NCI-H1092 treated with DMSO at 0.1 percent for 48 hours (cell line): ENCODE measurements around the gene RUSF1.
A peak's percentile ranks its signal among the peaks of the same experiment; 100 is the strongest.
"Not testable (repeated sequence)": the region's sequence is repeated elsewhere in the genome, so short reads cannot be mapped to it uniquely, and the experiment has no call there.

Source experiments
- DNase-seq: peaks from one replicate; lab custom pipeline; 2025; lab: John Stamatoyannopoulos, UW

The RUSF1 gene

GRCh38 chr16:31487071-31487719, 21.0 kb downstream of the RUSF1 start:
- DNase-seq = no peak

DNA sequence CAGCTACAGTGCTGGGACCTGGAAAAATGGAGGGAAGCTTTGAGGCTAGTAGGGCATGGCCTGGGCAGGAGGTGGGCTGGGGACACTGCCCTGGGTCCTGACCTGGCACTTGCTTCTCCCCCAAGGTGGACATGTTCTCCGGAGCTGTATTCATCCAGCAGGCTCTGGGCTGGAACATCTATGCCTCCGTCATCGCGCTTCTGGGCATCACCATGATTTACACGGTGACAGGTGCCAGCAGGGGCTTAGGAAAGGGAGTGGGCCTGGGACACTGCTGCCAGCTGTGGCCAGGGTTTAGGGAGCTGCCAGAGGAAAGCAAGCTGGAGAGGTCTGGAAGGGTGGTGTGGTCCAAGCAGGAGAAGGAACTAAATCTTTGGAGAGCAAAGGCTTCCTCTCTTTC, 22.1 kb downstream of the RUSF1 start:
- no peak for DNase-seq

DNA sequence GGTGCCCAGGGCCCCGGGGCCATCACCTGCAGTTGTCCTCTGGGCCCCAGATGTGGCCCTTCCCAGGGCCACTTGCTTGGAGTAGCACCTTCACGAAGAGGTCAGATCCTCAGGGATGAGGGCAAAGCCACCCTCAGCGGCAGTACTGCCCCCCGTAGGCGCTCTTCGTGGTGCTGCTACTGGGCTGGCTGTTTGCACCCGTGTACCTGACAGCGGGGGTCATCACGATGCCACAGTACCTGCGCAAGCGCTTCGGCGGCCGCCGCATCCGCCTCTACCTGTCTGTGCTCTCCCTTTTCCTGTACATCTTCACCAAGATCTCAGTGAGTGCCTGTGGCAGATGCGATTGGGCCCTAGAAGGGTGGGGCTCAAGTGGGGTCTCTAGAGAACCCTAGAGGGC, 22.6 kb downstream of the RUSF1 start:
- DNase-seq = no peak

- no peak for DNase-seq
These were observed 23.6 kb downstream of the RUSF1 start for GRCh38 chr16:31484491-31485171.

GRCh38 chr16:31484048-31484447, 24.1 kb downstream of the RUSF1 start:
- not testable (repeated sequence) for DNase-seq

DNA sequence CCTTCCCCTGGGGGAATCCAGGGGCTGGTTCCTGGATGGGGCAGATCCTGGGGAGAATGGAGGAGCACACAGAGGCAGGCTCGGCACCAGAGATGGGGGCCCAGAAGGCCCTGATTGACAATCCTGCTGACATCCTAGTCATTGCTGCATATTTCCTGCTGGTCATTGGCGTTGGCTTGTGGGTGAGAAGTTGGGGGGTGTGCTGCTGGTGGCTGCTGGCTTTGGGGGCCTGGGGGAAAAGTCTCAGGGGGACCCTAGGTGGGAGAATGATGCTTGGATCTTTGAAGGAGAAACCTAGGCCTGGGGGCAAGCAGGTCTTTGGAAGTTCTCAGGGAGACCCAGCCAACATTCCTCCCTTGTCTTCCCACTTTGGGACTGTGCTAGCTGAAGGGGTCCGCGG, 25.1 kb downstream of the RUSF1 start, which contains the start of gene SLC5A2:
SLC5A2 (plus strand) TSS at position 43 of the 400 bp plus-strand sequence; CDS start at position 57, 14 bp downstream.
- no peak for DNase-seq

- DNase-seq = no peak
These were observed 27.2 kb downstream of the RUSF1 start for GRCh38 chr16:31480851-31481536.

- no peak for DNase-seq
These were observed 28.4 kb downstream of the RUSF1 start for GRCh38 chr16:31479751-31480150.

- no peak for DNase-seq
These were observed 29.2 kb downstream of the RUSF1 start for GRCh38 chr16:31478956-31479355.

DNA sequence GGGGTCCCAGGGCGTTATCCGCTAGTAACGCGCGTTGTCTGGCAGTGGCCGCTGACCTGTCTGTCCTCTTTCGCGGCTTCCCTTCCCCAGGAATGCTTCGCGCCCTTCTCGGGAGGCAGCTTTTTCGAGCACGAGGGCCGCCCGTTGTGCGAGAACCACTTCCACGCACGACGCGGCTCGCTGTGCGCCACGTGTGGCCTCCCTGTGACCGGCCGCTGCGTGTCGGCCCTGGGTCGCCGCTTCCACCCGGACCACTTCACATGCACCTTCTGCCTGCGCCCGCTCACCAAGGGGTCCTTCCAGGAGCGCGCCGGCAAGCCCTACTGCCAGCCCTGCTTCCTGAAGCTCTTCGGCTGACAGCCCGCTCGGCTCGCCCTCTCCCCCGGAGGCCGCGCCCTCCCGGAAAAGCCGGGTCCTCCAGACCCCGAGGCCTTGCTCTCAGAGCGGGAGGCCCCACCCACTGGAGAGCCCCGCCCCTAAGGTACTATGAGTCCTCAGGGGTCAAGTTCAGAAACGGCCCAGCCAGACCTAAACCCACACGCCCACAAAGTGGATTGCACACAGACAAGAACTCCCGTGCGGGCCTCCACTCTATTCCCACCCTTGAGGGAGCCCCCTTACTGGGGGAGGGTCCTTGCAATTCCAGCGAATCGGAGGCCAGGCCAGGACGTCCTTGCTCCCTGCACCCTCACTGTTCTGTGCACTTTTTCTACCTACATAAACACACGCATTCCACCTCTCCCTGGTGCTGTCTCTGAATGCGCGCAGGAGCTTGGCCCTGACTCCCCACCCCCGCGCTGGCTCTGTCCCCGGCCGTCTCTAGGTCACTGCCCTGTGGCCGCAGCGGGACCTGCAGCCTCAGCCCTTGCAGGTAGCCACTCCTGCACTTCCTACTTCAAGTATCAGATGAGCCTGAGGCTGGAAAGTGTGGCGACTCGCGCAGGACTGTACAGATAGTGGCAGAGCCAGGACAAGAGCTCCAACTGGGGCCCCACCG, 30.7 kb downstream of the RUSF1 start:
- no peak for DNase-seq

DNA sequence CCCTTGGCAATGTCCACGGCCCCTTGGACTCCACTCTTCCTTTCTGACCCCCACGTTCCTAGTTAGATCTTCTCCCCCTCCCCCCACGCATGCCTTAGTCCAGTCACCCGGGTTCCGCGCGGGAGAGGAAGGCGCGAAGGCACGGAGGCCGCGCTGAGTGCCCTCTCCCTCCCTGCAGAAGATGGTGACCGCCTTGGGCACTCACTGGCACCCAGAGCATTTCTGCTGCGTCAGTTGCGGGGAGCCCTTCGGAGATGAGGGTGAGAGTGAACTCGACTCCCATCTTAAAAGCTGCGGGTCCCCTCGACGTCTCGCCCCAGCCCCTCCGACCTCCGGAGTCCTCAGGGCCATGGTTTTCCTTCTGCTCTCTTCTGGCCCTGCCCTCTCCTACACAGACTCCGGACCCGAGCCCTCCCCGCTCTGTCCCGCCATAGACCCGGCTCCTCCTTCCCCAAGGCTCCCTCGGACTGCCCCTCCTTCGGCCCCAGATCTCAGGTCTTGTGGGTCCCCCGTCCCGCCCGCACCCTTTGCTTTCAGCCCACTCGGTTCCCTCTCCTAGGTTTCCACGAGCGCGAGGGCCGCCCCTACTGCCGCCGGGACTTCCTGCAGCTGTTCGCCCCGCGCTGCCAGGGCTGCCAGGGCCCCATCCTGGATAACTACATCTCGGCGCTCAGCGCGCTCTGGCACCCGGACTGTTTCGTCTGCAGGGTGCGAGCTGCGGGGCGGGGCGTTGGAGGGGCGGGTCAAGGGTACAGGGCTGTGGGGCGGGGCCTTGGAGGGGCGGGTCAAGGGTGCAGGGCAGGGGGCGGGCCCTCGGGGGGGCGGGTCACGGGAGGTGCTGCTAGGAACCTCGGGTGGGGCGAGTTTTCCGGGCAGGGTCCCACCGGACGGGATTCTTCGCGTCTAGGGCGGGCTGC, 31.6 kb downstream of the RUSF1 start:
- DNase-seq = no peak

GRCh38 chr16:31475946-31476302, 32.3 kb downstream of the RUSF1 start:
- no peak for DNase-seq

GRCh38 chr16:31474773-31475738, 33.1 kb downstream of the RUSF1 start:
- DNase-seq = no peak

DNA sequence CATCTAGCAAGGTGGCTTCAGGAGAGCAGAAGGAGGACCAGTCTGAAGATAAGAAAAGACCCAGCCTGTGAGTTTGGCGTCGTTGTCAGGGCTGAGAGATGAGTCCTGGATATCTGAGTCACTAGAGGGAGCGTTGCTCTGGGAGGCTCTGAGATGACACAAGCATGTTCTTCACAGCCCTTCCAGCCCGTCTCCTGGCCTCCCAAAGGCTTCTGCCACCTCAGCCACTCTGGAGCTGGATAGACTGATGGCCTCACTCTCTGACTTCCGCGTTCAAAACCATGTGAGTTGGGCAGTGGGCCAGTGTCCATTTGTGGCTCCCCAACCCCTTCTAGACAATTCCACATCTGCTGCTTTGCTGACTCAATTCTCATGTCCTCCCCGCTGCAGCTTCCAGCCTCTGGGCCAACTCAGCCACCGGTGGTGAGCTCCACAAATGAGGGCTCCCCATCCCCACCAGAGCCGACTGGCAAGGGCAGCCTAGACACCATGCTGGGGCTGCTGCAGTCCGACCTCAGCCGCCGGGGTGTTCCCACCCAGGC, 33.9 kb downstream of the RUSF1 start:
- DNase-seq = no peak

DNA sequence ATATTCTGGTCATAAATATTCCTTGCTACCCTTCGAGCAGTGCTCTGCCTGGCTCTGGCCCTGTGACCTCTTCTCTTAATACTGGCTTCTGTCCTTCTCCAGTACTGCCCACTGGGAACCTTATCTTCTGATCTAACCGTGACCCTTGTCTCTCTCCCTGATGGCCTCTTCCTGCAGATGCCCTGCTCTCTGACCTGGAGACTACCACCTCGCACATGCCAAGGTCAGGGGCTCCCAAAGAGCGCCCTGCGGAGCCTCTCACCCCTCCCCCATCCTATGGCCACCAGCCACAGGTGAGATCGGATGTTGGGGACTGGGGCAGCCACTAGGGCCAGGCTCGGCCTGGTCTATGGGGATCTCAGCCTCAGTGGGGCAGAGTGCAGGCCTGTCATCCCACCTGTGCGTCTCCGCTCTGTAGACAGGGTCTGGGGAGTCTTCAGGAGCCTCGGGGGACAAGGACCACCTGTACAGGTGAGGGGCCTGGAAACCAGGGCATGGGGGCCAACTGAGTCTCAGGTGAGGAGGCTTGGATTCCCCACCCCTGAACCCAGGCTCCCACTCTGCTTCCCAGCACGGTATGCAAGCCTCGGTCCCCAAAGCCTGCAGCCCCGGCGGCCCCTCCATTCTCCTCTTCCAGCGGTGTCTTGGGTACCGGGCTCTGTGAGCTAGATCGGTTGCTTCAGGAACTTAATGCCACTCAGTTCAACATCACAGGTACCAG, 34.8 kb downstream of the RUSF1 start:
- DNase-seq = no peak

DNA sequence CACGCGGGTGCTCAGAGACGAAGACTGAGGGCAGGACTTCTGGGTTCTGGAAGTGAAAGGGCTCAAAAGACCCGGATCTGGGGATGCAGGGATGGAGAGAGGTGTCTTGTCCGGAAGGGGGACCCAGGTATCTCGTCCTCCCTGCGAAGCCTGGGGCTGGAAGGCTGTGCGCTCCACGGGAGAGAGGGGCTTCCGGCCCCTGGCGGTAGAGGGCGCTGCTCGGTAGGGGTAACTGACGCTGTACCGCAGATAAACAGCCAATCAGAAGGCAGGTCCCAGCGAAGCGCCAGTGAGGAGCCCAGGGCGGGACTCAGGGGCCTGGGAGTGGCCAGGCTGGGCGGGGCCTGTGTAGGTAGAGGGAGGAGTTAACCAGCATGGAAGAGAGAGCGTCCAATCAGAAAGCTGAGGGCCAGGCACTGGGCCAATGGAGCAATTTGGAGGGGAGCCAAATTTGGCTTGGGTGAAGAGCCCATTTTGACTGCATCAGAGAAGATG, 35.4 kb downstream of the RUSF1 start:
- DNase-seq = peak; percentile 73

DNA sequence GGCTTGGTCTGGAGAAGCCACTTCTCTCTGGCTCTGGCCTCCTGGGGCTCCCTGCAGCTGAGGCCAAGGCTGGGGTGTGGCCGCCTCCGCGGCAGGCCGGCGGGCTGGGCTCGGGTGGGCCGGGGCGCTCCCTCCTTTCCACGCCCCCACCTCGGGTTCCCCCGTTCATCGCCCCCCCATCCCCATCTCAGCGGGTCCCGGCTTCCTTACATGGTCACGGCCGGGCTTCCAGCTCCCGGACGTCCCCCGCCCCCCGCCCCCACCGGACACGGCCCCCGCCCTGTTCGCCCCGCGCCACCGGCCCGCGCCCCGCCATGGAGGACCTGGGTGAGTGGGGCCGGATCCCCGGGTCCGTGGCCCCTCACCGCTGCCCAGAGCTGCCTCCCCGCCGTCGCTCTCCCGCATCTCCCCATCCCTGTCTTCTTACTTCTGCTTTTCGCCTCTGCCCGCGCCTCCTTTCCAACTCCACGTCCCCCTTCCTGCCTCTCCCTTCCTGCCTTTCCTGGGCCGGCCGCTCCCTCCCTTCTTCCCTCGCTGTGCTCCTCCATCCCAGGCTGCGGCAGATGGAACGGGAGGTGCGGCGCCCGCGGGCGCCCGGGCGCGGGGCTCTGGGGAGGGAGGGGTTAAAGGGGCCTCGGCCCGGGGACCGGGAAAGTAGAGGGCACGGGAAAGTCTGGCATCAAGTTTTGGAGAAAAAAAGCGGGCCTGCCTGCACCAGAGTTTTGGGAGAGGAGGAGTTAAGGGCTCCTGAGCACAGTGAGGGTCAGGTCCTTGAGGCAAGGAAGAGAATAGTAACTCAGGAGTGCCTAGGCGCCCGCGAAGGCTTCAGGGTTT, 36.1 kb downstream of the RUSF1 start, which contains the start of gene TGFB1I1:
TGFB1I1 (plus strand) TSS at position 278 of the 834 bp plus-strand sequence; CDS start at position 315, 37 bp downstream.
- DNase-seq = peak; percentile 19
